HEK293 (cell line): ENCODE data around the gene TLCD2.

ENCODE experiments used
- CTCF ChIA-PET: fragments of 350-600 bp; formaldehyde crosslinking; extraction: SDS; loops from one replicate; lab custom pipeline; 2021; ENCODE audit warnings: antibody characterized with exemption; lab: Yijun Ruan, JAX
- POLR2A ChIA-PET: fragments of 300-600 bp; formaldehyde crosslinking; extraction: SDS; loops from one replicate; lab custom pipeline; 2020; ENCODE audit warnings: antibody characterized with exemption, inconsistent platforms; lab: Yijun Ruan, JAX
- H3K27ac ChIP-seq: fragments of 200-500 bp; sonication (Bioruptor generic); 2 replicates; pipeline ENCODE4 v1.5.1; 2014; ENCODE audit warnings: low read depth, low read length, control low read depth, inconsistent platforms; ENCODE audit errors: extremely low read depth
- H3K36me3 ChIP-seq, 2 experiments: fragments of 200-500 bp in 1 of 2; sonication (Bioruptor generic) in 1 of 2; 1 replicate in 1 of 2; 2 replicates in 1 of 2; pipeline ENCODE4 v1.5.1; 2014 to 2017; ENCODE audit warnings: inconsistent platforms in 2 of 2, low read length in 2 of 2; ENCODE audit not compliant: control insufficient read depth in 2 of 2, insufficient read depth in 1 of 2
- H3K4me1 ChIP-seq: fragments of 200-500 bp; sonication (Bioruptor generic); 2 replicates; pipeline ENCODE4 v1.5.1; 2014; ENCODE audit warnings: mild to moderate bottlenecking, low read length, inconsistent platforms; ENCODE audit not compliant: control insufficient read depth, insufficient read depth
- H3K4me3 ChIP-seq: 2 replicates; pipeline ENCODE4 v1.5.1; 2011; ENCODE audit warnings: low read depth, mild to moderate bottlenecking, control low read depth, low read length, moderate library complexity
- H3K9me3 ChIP-seq: fragments of 200-500 bp; sonication (Bioruptor generic); 2 replicates; pipeline ENCODE4 v1.5.1; 2014; ENCODE audit warnings: low read depth, low read length, inconsistent platforms; ENCODE audit not compliant: control insufficient read depth, insufficient read depth
- BCL11B ChIP-seq: fragments of 450-650 bp; formaldehyde crosslinking; IDR thresholded peaks from 2 replicates; pipeline ENCODE4 v1.5.1; 2016; ENCODE audit warnings: low read depth, missing biosample characterization, missing genetic modification characterization
- GLI4 ChIP-seq: fragments of 450-650 bp; formaldehyde crosslinking; IDR thresholded peaks from 2 replicates; pipeline ENCODE4 v1.5.1; 2016; ENCODE audit warnings: missing biosample characterization, missing genetic modification characterization
- HOXD13 ChIP-seq: sonication (generic); formaldehyde crosslinking; IDR thresholded peaks from 2 replicates; pipeline ENCODE4 v1.8.0; 2022; ENCODE audit warnings: missing genetic modification reagents, borderline replicate concordance
- KLF1 ChIP-seq: fragments of 450-650 bp; formaldehyde crosslinking; IDR thresholded peaks from 2 replicates; pipeline ENCODE4 v1.5.1; 2016; ENCODE audit warnings: missing biosample characterization, missing genetic modification characterization
- MEIS1 ChIP-seq: sonication (generic); formaldehyde crosslinking; IDR thresholded peaks from 2 replicates; pipeline ENCODE4 v1.8.1; 2022; ENCODE audit warnings: missing genetic modification reagents, mild to moderate bottlenecking, borderline replicate concordance
- ZNF202 ChIP-seq: fragments of 450-650 bp; formaldehyde crosslinking; IDR thresholded peaks from 2 replicates; pipeline ENCODE4 v1.5.1; 2016; ENCODE audit warnings: missing biosample characterization, missing genetic modification characterization, borderline replicate concordance
- ZNF280D ChIP-seq: fragments of 450-650 bp; formaldehyde crosslinking; IDR thresholded peaks from 2 replicates; pipeline ENCODE4 v1.5.1; 2016; ENCODE audit warnings: missing biosample characterization, missing genetic modification characterization
- ZNF398 ChIP-seq: fragments of 450-650 bp; formaldehyde crosslinking; IDR thresholded peaks from 2 replicates; pipeline ENCODE4 v1.5.1; 2017; ENCODE audit warnings: missing biosample characterization, missing genetic modification characterization
- ZNF416 ChIP-seq: fragments of 450-650 bp; formaldehyde crosslinking; IDR thresholded peaks from 2 replicates; pipeline ENCODE4 v1.5.1; 2016; ENCODE audit warnings: missing biosample characterization, missing genetic modification characterization
- ZNF423 ChIP-seq: fragments of 450-650 bp; formaldehyde crosslinking; IDR thresholded peaks from 2 replicates; pipeline ENCODE4 v1.5.1; 2016; ENCODE audit warnings: missing biosample characterization, missing genetic modification characterization
- ZNF48 ChIP-seq: fragments of 450-650 bp; formaldehyde crosslinking; IDR thresholded peaks from 2 replicates; pipeline ENCODE4 v1.5.1; 2016; ENCODE audit warnings: missing biosample characterization, missing genetic modification characterization
- ZNF549 ChIP-seq: fragments of 450-650 bp; IDR thresholded peaks from 2 replicates; pipeline ENCODE4 v1.5.1; 2018; ENCODE audit warnings: missing biosample characterization, missing genetic modification characterization, mild to moderate bottlenecking, inconsistent platforms, moderate library complexity
- ZNF558 ChIP-seq: fragments of 450-650 bp; formaldehyde crosslinking; IDR thresholded peaks from 2 replicates; pipeline ENCODE4 v1.5.1; 2016; ENCODE audit warnings: missing biosample characterization, missing genetic modification characterization
- ZNF571 ChIP-seq: fragments of 450-650 bp; formaldehyde crosslinking; IDR thresholded peaks from 2 replicates; pipeline ENCODE4 v1.5.0; 2017; ENCODE audit warnings: missing biosample characterization, missing genetic modification characterization
- ZNF600 ChIP-seq: fragments of 450-650 bp; formaldehyde crosslinking; IDR thresholded peaks from 2 replicates; pipeline ENCODE4 v1.5.1; 2016; ENCODE audit warnings: missing biosample characterization, missing genetic modification characterization
- ZNF623 ChIP-seq: fragments of 450-650 bp; formaldehyde crosslinking; IDR thresholded peaks from 2 replicates; pipeline ENCODE4 v1.5.1; 2016; ENCODE audit warnings: missing biosample characterization, missing genetic modification characterization
- ZNF660 ChIP-seq: fragments of 450-650 bp; IDR thresholded peaks from 2 replicates; pipeline ENCODE4 v1.5.1; 2018; ENCODE audit warnings: missing biosample characterization, mild to moderate bottlenecking, missing genetic modification characterization
- ZNF692 ChIP-seq: fragments of 450-650 bp; formaldehyde crosslinking; IDR thresholded peaks from 2 replicates; pipeline ENCODE4 v1.5.1; 2016; ENCODE audit warnings: missing biosample characterization, missing genetic modification characterization
- ZNF791 ChIP-seq: fragments of 450-650 bp; formaldehyde crosslinking; IDR thresholded peaks from 2 replicates; pipeline ENCODE4 v1.5.1; 2016; ENCODE audit warnings: missing biosample characterization, missing genetic modification characterization

Gene TLCD2

GRCh38 chr17:1695365-1695764, 14.8 kb downstream of the TLCD2 start:
- H3K9me3 ChIP-seq, result no peaks in the 10 kb centered on the region
- H3K4me3 ChIP-seq, result no peak overlapping the region
- H3K27ac ChIP-seq, result no peak overlapping the region
- no peaks in the 10 kb centered on the region for H3K36me3 ChIP-seq
- POLR2A ChIA-PET, result no interaction called here
- TF ChIP-seq ZNF791 (no peak), MEIS1 (CRISPR knock-in tag) (no peak), GLI4 (tag by site-specific recombination) (no peak), BCL11B (tag by site-specific recombination) (no peak), ZNF280D (tag by site-specific recombination) (no peak), KLF1 (tag by site-specific recombination) (no peak), ZNF398 (tag by site-specific recombination) (no peak)
- no peaks in the 10 kb centered on the region for H3K4me1 ChIP-seq
- CTCF ChIA-PET, result no interaction called here

GRCh38 chr17:1693339-1693738, 16.8 kb downstream of the TLCD2 start:
- Histone ChIP-seq H3K36me3 (no peaks in the 10 kb centered on the region), H3K9me3 (no peaks in the 10 kb centered on the region)
- TF ChIP-seq ZNF416 (tag by site-specific recombination) (no peak), ZNF660 (tag by site-specific recombination) (no peak), ZNF692 (tag by site-specific recombination) (no peak), ZNF623 (tag by site-specific recombination) (no peak), ZNF549 (tag by site-specific recombination) (no peak), ZNF423 (tag by site-specific recombination) (no peak), ZNF558 (no peak), ZNF600 (no peak), ZNF202 (tag by site-specific recombination) (no peak), ZNF48 (no peak), ZNF571 (tag by site-specific recombination) (no peak), HOXD13 (CRISPR knock-in tag) (no peak)
- TF ChIP-seq, all 188 proteins: peak for 0
- H3K4me1 ChIP-seq, result no peaks in the 10 kb centered on the region
- ChIA-PET POLR2A (no interaction called here), CTCF (interaction anchor here (1.1 kb wide), 1 partner anchor 22 kb away, joined by 3 read pairs; no protein-coding TSS in a partner anchor)
- H3K4me3 ChIP-seq, result no peak overlapping the region
- no peak overlapping the region for H3K27ac ChIP-seq
